ENCODE measurements around the gene LZTR1. TPM values are rescaled to one million over a fixed set of nuclear protein-coding genes. Genes with fewer than 3 reads are reported as not detected.

LZTR1 gene
- total and polyA plus RNA-seq, 2 experiments from 2014 or later: 9.2 to 39.9 TPM

DNA sequence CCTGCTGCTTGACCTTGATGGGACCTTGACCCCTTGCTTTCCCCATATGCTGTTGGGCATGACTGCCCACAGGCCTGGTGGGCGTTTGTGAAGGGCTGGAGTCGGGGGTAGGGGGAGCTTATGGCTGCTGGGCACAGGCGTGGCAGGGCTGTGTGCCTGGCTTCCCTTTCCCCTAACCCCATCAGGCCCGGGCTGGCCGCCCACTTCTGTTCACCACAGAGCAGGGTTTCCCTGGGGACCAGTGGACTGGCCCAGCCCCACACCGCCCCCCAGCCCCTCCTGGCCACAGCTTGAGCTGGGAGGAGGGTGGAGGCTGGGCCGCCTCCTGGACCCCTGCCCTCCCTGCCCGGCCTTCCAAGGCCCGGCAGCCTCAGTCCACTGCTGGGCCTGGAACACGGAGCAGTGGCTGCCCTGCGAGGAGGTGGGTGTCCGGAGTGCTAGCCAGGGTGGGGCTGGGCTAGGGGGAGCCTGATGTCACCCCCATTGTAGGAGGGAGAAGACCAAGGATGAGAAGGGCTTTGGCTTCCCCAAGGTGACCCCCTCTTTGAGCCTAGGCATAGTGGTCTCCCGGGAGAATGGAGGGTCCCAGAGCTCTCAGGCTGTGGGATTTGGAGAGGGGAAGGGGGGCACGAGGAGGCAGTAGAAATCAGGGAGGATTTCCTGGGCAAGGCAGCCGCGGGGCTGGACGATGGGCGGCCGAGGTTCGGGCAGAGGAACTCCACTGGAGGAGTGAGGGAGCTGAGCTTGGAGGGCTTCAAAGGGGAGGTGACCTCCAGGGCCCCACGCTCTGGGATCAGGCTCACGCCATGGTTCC is 15.0 kb upstream of the LZTR1 start, which contains the start of gene AIFM3:
TSS of gene AIFM3 (plus strand) at position 373 of the 814 bp plus-strand sequence. CDS start 690 bp downstream, outside the sequence.
- Histone ChIP-seq H4K20me1 (replicated peaks; ENCODE audit: insufficient read depth) (peaks cover 3% of the 10 kb centered on the region; the same call in 1 of the 2 replicates), H3K4me3 (no peak within 1 kb of the TSS), H2AFZ (no peak within 1 kb of the TSS), H3K4me2 (peak within 1 kb of the TSS; percentile 67; the same call in 1 of the 2 replicates), H3K9me2 (ENCODE audit: insufficient read depth) (no peaks in the 10 kb centered on the region), H3K36me3 (ENCODE audit: insufficient read depth) (no peaks in the 10 kb centered on the region), H3K27ac (ENCODE audit: low read depth) (no peak within 1 kb of the TSS), H3F3A (replicated peaks; ENCODE audit: low read depth) (no peaks in the 10 kb centered on the region), H3K4me1 (ENCODE audit: insufficient read depth) (peaks cover 3% of the 10 kb centered on the region; the same call in 1 of the 2 replicates), H3K79me2 (replicated peaks; ENCODE audit: insufficient read depth) (no peaks in the 10 kb centered on the region), H3K27me3 (ENCODE audit: insufficient read depth) (peaks cover 91% of the 10 kb centered on the region)
- Mint-ChIP-seq H3K27me3 (ENCODE audit: insufficient read depth, low read depth, poor library complexity) (peaks cover 62% of the 10 kb centered on the region), H3K36me3 (ENCODE audit: low read depth) (no peaks in the 10 kb centered on the region; the same call in 2 of the 3 replicates), H3K4me1 (peaks cover 22% of the 10 kb centered on the region), H3K27ac (no peak within 1 kb of the TSS), H3K4me3 (peak within 1 kb of the TSS; percentile 23; the same call in 1 of the 3 replicates), H3K9me3 (no peaks in the 10 kb centered on the region)
- TF ChIP-seq EZH2phosphoT487 (IDR thresholded peaks at IDR 0.05; ENCODE audit: unreplicated experiment) (no peak), EZH2 (IDR thresholded peaks at IDR 0.05; ENCODE audit: low read depth, unreplicated experiment) (no peak), NANOG (IDR thresholded peaks at IDR 0.05; ENCODE audit: borderline replicate concordance) (no peak), POLR2AphosphoS5 (IDR thresholded peaks at IDR 0.05; ENCODE audit: low read depth) (no peak), ZNF331 (CRISPR knock-in tag; IDR thresholded peaks at IDR 0.05; ENCODE audit: low read depth) (no peak), ZNF114 (CRISPR knock-in tag; IDR thresholded peaks at IDR 0.05) (no peak), CREB1 (CRISPR knock-in tag; IDR thresholded peaks at IDR 0.05; ENCODE audit: low read depth) (no peak), JUNB (IDR thresholded peaks at IDR 0.05; ENCODE audit: unreplicated experiment) (no peak)
- TF ChIP-seq, protein P1, sequence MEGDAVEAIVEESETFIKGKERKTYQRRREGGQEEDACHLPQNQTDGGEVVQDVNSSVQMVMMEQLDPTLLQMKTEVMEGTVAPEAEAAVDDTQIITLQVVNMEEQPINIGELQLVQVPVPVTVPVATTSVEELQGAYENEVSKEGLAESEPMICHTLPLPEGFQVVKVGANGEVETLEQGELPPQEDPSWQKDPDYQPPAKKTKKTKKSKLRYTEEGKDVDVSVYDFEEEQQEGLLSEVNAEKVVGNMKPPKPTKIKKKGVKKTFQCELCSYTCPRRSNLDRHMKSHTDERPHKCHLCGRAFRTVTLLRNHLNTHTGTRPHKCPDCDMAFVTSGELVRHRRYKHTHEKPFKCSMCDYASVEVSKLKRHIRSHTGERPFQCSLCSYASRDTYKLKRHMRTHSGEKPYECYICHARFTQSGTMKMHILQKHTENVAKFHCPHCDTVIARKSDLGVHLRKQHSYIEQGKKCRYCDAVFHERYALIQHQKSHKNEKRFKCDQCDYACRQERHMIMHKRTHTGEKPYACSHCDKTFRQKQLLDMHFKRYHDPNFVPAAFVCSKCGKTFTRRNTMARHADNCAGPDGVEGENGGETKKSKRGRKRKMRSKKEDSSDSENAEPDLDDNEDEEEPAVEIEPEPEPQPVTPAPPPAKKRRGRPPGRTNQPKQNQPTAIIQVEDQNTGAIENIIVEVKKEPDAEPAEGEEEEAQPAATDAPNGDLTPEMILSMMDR (conservative IDR thresholded peaks at IDR 0.05; ENCODE audit: low read depth in 2 of 2): no peak
- TF ChIP-seq, protein P2, sequence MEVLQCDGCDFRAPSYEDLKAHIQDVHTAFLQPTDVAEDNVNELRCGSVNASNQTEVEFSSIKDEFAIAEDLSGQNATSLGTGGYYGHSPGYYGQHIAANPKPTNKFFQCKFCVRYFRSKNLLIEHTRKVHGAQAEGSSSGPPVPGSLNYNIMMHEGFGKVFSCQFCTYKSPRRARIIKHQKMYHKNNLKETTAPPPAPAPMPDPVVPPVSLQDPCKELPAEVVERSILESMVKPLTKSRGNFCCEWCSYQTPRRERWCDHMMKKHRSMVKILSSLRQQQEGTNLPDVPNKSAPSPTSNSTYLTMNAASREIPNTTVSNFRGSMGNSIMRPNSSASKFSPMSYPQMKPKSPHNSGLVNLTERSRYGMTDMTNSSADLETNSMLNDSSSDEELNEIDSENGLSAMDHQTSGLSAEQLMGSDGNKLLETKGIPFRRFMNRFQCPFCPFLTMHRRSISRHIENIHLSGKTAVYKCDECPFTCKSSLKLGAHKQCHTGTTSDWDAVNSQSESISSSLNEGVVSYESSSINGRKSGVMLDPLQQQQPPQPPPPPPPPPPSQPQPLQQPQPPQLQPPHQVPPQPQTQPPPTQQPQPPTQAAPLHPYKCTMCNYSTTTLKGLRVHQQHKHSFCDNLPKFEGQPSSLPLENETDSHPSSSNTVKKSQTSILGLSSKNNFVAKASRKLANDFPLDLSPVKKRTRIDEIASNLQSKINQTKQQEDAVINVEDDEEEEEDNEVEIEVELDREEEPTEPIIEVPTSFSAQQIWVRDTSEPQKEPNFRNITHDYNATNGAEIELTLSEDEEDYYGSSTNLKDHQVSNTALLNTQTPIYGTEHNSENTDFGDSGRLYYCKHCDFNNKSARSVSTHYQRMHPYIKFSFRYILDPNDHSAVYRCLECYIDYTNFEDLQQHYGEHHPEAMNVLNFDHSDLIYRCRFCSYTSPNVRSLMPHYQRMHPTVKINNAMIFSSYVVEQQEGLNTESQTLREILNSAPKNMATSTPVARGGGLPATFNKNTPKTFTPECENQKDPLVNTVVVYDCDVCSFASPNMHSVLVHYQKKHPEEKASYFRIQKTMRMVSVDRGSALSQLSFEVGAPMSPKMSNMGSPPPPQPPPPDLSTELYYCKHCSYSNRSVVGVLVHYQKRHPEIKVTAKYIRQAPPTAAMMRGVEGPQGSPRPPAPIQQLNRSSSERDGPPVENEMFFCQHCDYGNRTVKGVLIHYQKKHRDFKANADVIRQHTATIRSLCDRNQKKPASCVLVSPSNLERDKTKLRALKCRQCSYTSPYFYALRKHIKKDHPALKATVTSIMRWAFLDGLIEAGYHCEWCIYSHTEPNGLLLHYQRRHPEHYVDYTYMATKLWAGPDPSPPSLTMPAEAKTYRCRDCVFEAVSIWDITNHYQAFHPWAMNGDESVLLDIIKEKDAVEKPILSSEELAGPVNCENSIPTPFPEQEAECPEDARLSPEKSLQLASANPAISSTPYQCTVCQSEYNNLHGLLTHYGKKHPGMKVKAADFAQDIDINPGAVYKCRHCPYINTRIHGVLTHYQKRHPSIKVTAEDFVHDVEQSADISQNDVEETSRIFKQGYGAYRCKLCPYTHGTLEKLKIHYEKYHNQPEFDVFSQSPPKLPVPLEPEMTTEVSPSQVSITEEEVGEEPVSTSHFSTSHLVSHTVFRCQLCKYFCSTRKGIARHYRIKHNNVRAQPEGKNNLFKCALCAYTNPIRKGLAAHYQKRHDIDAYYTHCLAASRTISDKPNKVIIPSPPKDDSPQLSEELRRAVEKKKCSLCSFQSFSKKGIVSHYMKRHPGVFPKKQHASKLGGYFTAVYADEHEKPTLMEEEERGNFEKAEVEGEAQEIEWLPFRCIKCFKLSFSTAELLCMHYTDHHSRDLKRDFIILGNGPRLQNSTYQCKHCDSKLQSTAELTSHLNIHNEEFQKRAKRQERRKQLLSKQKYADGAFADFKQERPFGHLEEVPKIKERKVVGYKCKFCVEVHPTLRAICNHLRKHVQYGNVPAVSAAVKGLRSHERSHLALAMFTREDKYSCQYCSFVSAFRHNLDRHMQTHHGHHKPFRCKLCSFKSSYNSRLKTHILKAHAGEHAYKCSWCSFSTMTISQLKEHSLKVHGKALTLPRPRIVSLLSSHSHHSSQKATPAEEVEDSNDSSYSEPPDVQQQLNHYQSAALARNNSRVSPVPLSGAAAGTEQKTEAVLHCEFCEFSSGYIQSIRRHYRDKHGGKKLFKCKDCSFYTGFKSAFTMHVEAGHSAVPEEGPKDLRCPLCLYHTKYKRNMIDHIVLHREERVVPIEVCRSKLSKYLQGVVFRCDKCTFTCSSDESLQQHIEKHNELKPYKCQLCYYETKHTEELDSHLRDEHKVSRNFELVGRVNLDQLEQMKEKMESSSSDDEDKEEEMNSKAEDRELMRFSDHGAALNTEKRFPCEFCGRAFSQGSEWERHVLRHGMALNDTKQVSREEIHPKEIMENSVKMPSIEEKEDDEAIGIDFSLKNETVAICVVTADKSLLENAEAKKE (CRISPR knock-in tag; IDR thresholded peaks at IDR 0.05): no peak
- TF ChIP-seq, protein P3, sequence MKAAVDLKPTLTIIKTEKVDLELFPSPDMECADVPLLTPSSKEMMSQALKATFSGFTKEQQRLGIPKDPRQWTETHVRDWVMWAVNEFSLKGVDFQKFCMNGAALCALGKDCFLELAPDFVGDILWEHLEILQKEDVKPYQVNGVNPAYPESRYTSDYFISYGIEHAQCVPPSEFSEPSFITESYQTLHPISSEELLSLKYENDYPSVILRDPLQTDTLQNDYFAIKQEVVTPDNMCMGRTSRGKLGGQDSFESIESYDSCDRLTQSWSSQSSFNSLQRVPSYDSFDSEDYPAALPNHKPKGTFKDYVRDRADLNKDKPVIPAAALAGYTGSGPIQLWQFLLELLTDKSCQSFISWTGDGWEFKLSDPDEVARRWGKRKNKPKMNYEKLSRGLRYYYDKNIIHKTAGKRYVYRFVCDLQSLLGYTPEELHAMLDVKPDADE (IDR thresholded peaks at IDR 0.05): no peak
- TF ChIP-seq, protein P4, sequence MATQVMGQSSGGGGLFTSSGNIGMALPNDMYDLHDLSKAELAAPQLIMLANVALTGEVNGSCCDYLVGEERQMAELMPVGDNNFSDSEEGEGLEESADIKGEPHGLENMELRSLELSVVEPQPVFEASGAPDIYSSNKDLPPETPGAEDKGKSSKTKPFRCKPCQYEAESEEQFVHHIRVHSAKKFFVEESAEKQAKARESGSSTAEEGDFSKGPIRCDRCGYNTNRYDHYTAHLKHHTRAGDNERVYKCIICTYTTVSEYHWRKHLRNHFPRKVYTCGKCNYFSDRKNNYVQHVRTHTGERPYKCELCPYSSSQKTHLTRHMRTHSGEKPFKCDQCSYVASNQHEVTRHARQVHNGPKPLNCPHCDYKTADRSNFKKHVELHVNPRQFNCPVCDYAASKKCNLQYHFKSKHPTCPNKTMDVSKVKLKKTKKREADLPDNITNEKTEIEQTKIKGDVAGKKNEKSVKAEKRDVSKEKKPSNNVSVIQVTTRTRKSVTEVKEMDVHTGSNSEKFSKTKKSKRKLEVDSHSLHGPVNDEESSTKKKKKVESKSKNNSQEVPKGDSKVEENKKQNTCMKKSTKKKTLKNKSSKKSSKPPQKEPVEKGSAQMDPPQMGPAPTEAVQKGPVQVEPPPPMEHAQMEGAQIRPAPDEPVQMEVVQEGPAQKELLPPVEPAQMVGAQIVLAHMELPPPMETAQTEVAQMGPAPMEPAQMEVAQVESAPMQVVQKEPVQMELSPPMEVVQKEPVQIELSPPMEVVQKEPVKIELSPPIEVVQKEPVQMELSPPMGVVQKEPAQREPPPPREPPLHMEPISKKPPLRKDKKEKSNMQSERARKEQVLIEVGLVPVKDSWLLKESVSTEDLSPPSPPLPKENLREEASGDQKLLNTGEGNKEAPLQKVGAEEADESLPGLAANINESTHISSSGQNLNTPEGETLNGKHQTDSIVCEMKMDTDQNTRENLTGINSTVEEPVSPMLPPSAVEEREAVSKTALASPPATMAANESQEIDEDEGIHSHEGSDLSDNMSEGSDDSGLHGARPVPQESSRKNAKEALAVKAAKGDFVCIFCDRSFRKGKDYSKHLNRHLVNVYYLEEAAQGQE (IDR thresholded peaks at IDR 0.05; ENCODE audit: unreplicated experiment): no peak
- DNase-seq (ENCODE audit: low spot score) (no peak), ATAC-seq (no peak)
